Naive thymus-derived CD4-positive, alpha-beta T cell (primary cell): ENCODE data around the gene PDE8A. TPM values are rescaled to one million over a fixed set of nuclear protein-coding genes. Genes with fewer than 3 reads are reported as not detected.

ENCODE experiments used
- ATAC-seq: fragments of 150-1000 bp; cut with Tn5 transposase; 2 replicates; pipeline ENCODE4 v1.10.0; 2021; ENCODE audit warnings: mild to moderate bottlenecking, moderate library complexity
- CTCF ChIA-PET: fragments of 350-600 bp; sonication (Branson Sonifier 250); formaldehyde crosslinking; loops from one replicate; lab custom pipeline; 2021; ENCODE audit warnings: antibody characterized with exemption; lab: Charles Lee
- POLR2A ChIA-PET: fragments of 350-600 bp; sonication (Branson Sonifier 250); formaldehyde crosslinking; loops from one replicate; lab custom pipeline; 2021; ENCODE audit warnings: antibody characterized with exemption, inconsistent platforms; lab: Charles Lee
- DNase-seq, 9 donors: peaks; one replicate each; pipeline versions ENCODE4 v3.0.0 to v3.0.0-alpha.2; 2020 to 2022; ENCODE audit warnings: mixed read lengths in 1 of 9
- H3K27ac ChIP-seq: one replicate; pipeline ENCODE4 v1.7.0; 2013; ENCODE audit warnings: mild to moderate bottlenecking, low read depth, low read length, moderate library complexity
- H3K27me3 ChIP-seq, 2 donors: one replicate each; pipeline ENCODE4 v1.7.0; 2013; ENCODE audit warnings: low read length in 2 of 2, mild to moderate bottlenecking in 2 of 2, moderate library complexity in 2 of 2; ENCODE audit not compliant: control insufficient read depth in 2 of 2, insufficient read depth in 2 of 2
- H3K36me3 ChIP-seq, 3 experiments: 1 replicate in 2 of 3; 2 replicates in 1 of 3; pipeline ENCODE4 v1.7.0; 2013; ENCODE audit warnings: low read length in 3 of 3, mild to moderate bottlenecking in 3 of 3, moderate library complexity in 1 of 3; ENCODE audit not compliant: insufficient read depth in 3 of 3, control insufficient read depth in 2 of 3
- H3K4me1 ChIP-seq, 2 donors: one replicate each; pipeline ENCODE4 v1.7.0; 2013; ENCODE audit warnings: low read length in 2 of 2, mild to moderate bottlenecking in 2 of 2, moderate library complexity in 1 of 2; ENCODE audit not compliant: control insufficient read depth in 2 of 2, insufficient read depth in 2 of 2
- H3K4me3 ChIP-seq: 2 replicates; pipeline ENCODE4 v1.7.0; 2013; ENCODE audit warnings: mild to moderate bottlenecking, low read length
- H3K9me3 ChIP-seq, 3 experiments: 1 replicate in 2 of 3; 2 replicates in 1 of 3; pipeline ENCODE4 v1.7.0; 2013; ENCODE audit warnings: low read length in 3 of 3; ENCODE audit not compliant: control insufficient read depth in 2 of 3
- H3K27ac Mint-ChIP-seq, 9 donors: one replicate each; pipeline ENCODE4 v1.8.0; 2020 to 2022; ENCODE audit warnings: mixed read lengths in 9 of 9, mild to moderate bottlenecking in 8 of 9, moderate library complexity in 5 of 9, inconsistent platforms in 2 of 9
- H3K27me3 Mint-ChIP-seq, 5 donors: one replicate each; pipeline ENCODE4 v1.8.0; 2021 to 2022; ENCODE audit warnings: mixed read lengths in 5 of 5, mild to moderate bottlenecking in 1 of 5
- H3K36me3 Mint-ChIP-seq, 5 donors: one replicate each; pipeline ENCODE4 v1.8.0; 2020 to 2022; ENCODE audit warnings: mixed read lengths in 5 of 5, mild to moderate bottlenecking in 3 of 5, inconsistent platforms in 1 of 5
- H3K4me1 Mint-ChIP-seq, 7 donors: one replicate each; pipeline ENCODE4 v1.8.0; 2020 to 2022; ENCODE audit warnings: mixed read lengths in 7 of 7, mild to moderate bottlenecking in 3 of 7, inconsistent platforms in 1 of 7
- H3K4me3 Mint-ChIP-seq, 10 donors: one replicate each; pipeline ENCODE4 v1.8.0; 2020 to 2022; ENCODE audit warnings: mild to moderate bottlenecking in 10 of 10, mixed read lengths in 10 of 10, moderate library complexity in 6 of 10, inconsistent platforms in 2 of 10
- H3K9me3 Mint-ChIP-seq, 11 donors: one replicate each; pipeline ENCODE4 v1.8.0; 2020 to 2022; ENCODE audit warnings: mixed read lengths in 11 of 11, mild to moderate bottlenecking in 4 of 11, inconsistent platforms in 1 of 11, moderate library complexity in 1 of 11
- intact Hi-C, 2 donors: fragments of 100-400 bp; cut with micrococcal nuclease; formaldehyde crosslinking; loops; one replicate each; pipeline ENCODE4 v1.15.1; 2023
- polyA plus RNA-seq, 2 donors: library from polyadenylated mRNA; unstranded; fragments of 300-500 nt; fragmentation: Illumina TruSeq; gene quantifications; one replicate each; pipeline ENCODE4 v1.2.3, GENCODE V29; 2021
- total RNA-seq, 6 experiments: library from RNA in 5 of 6; stranded (reverse) in 5 of 6; gene quantifications; 1 replicate in 5 of 6; 2 replicates in 1 of 6; pipeline ENCODE4 v1.2.3 and lab custom pipeline; 2021 to 2026

Gene PDE8A
- total and polyA plus RNA-seq, 7 experiments from 2014 or later: 1.7 to 43.3 (median 31.9) TPM

GRCh38 chr15:84960391-84961113 lies 21.1 kb upstream of the PDE8A start:
- no peaks in the 10 kb centered on the region for H3K36me3 Mint-ChIP-seq
- peaks cover 5 to 37% (median 13%) of the 10 kb centered on the region in 5 donors for H3K27me3 Mint-ChIP-seq

GRCh38 chr15:84961114-84961452 lies 20.6 kb upstream of the PDE8A start:
- POLR2A ChIA-PET: no interaction called here

More at GRCh38 chr15:84960391-84961113, 21.1 kb upstream of the PDE8A start:
- H3K27me3 ChIP-seq: peaks cover 0 to 4% of the 10 kb centered on the region in 2 donors
- ChIA-PET POLR2A (interaction anchor here (0.6 kb wide), 1 partner anchor 409 kb away, joined by 3 read pairs; no protein-coding TSS in a partner anchor), CTCF (interaction anchor here (0.6 kb wide), 1 partner anchor 393 kb away, joined by 3 read pairs; no protein-coding TSS in a partner anchor)
- Mint-ChIP-seq H3K27ac (no peak overlapping the region), H3K9me3 (peaks cover 0 to 6% (median 0%) of the 10 kb centered on the region in 11 donors), H3K4me1 (peaks cover 4 to 17% (median 7%) of the 10 kb centered on the region in 7 donors), H3K4me3 (no peak overlapping the region)
- no peaks in the 10 kb centered on the region for H3K9me3 ChIP-seq
- no peaks in the 10 kb centered on the region for H3K36me3 ChIP-seq
- DNase-seq (no peak), ATAC-seq (no peak)
- H3K27ac ChIP-seq: no peak overlapping the region
- H3K4me1 ChIP-seq: no peaks in the 10 kb centered on the region
- intact Hi-C loops: no loop called here
- H3K4me3 ChIP-seq: no peak overlapping the region

GRCh38 chr15:84961707-84962106 lies 19.9 kb upstream of the PDE8A start:
- H3K27me3 Mint-ChIP-seq: peaks cover 0 to 27% (median 8%) of the 10 kb centered on the region in 5 donors
- H3K27me3 ChIP-seq: peaks cover 0 to 4% of the 10 kb centered on the region in 2 donors
- no peak for ATAC-seq
- DNase-seq: no peak
- no peak overlapping the region for H3K27ac ChIP-seq
- ChIA-PET POLR2A (no interaction called here), CTCF (interaction anchor here (0.8 kb wide), 1 partner anchor 82 kb away, joined by 4 read pairs; no protein-coding TSS in a partner anchor)
- H3K9me3 ChIP-seq: no peaks in the 10 kb centered on the region
- H3K4me1 Mint-ChIP-seq: peaks cover 0 to 12% (median 4%) of the 10 kb centered on the region in 7 donors
- H3K36me3 ChIP-seq: no peaks in the 10 kb centered on the region
- intact Hi-C loops: no loop called here
- H3K9me3 Mint-ChIP-seq: peaks cover 0 to 9% (median 3%) of the 10 kb centered on the region in 11 donors
- no peaks in the 10 kb centered on the region for H3K4me1 ChIP-seq
- no peak overlapping the region for H3K4me3 ChIP-seq
- no peaks in the 10 kb centered on the region for H3K36me3 Mint-ChIP-seq
- no peak overlapping the region for H3K27ac Mint-ChIP-seq
- no peak overlapping the region for H3K4me3 Mint-ChIP-seq

More at GRCh38 chr15:84961114-84961452, 20.6 kb upstream of the PDE8A start:
- H3K4me3 ChIP-seq: no peak overlapping the region
- no peak for DNase-seq
- no peak for ATAC-seq
- no peak overlapping the region for H3K4me3 Mint-ChIP-seq
- CTCF ChIA-PET: interaction anchor here (0.6 kb wide), 1 partner anchor 393 kb away, joined by 3 read pairs; no protein-coding TSS in a partner anchor
- peaks cover 0 to 4% of the 10 kb centered on the region in 2 donors for H3K27me3 ChIP-seq
- H3K27ac Mint-ChIP-seq: no peak overlapping the region
- H3K27me3 Mint-ChIP-seq: peaks cover under 1 to 33% (median 12%) of the 10 kb centered on the region in 5 donors
- no peak overlapping the region for H3K27ac ChIP-seq
- H3K36me3 ChIP-seq: no peaks in the 10 kb centered on the region
- H3K9me3 ChIP-seq: no peaks in the 10 kb centered on the region
- peaks cover 0 to 6% (median 0%) of the 10 kb centered on the region in 11 donors for H3K9me3 Mint-ChIP-seq
- intact Hi-C loops: no loop called here
- no peaks in the 10 kb centered on the region for H3K36me3 Mint-ChIP-seq
- H3K4me1 ChIP-seq: no peaks in the 10 kb centered on the region
- peaks cover under 1 to 12% (median 4%) of the 10 kb centered on the region in 7 donors for H3K4me1 Mint-ChIP-seq

GRCh38 chr15:84962955-84963354 lies 18.7 kb upstream of the PDE8A start:
- H3K9me3 Mint-ChIP-seq: peaks cover 0 to 12% (median 3%) of the 10 kb centered on the region in 11 donors
- ATAC-seq: no peak

GRCh38 chr15:84967380-84967779 lies 14.3 kb upstream of the PDE8A start:
- ChIA-PET CTCF (no interaction called here), POLR2A (no interaction called here)
- peaks cover 0 to 4% (median 0%) of the 10 kb centered on the region in 7 donors for H3K4me1 Mint-ChIP-seq
- H3K9me3 Mint-ChIP-seq: peaks cover 0 to 12% (median 3%) of the 10 kb centered on the region in 11 donors
- DNase-seq (no peak), ATAC-seq (no peak)
- no peaks in the 10 kb centered on the region for H3K36me3 Mint-ChIP-seq
- Histone ChIP-seq H3K9me3 (no peaks in the 10 kb centered on the region), H3K4me1 (no peaks in the 10 kb centered on the region), H3K36me3 (no peaks in the 10 kb centered on the region), H3K27me3 (peaks cover 0 to 4% of the 10 kb centered on the region in 2 donors), H3K4me3 (no peak overlapping the region), H3K27ac (no peak overlapping the region)
- H3K27me3 Mint-ChIP-seq: peaks cover 0 to 28% (median 6%) of the 10 kb centered on the region in 5 donors
- intact Hi-C loops: no loop called here
- H3K27ac Mint-ChIP-seq: no peak overlapping the region
- H3K4me3 Mint-ChIP-seq: no peak overlapping the region

More at GRCh38 chr15:84962955-84963354, 18.7 kb upstream of the PDE8A start:
- H3K4me1 Mint-ChIP-seq: peaks cover 0 to 12% (median 6%) of the 10 kb centered on the region in 7 donors
- H3K27me3 Mint-ChIP-seq: peaks cover 0 to 17% (median 5%) of the 10 kb centered on the region in 5 donors
- Histone ChIP-seq H3K4me3 (no peak overlapping the region), H3K27ac (no peak overlapping the region), H3K27me3 (peaks cover 0 to 4% of the 10 kb centered on the region in 2 donors), H3K36me3 (no peaks in the 10 kb centered on the region), H3K9me3 (no peaks in the 10 kb centered on the region), H3K4me1 (no peaks in the 10 kb centered on the region)
- CTCF ChIA-PET: no interaction called here
- POLR2A ChIA-PET: no interaction called here
- H3K4me3 Mint-ChIP-seq: no peak overlapping the region
- DNase-seq: no peak
- no peak overlapping the region for H3K27ac Mint-ChIP-seq
- H3K36me3 Mint-ChIP-seq: no peaks in the 10 kb centered on the region
- intact Hi-C loops: no loop called here

- DNase-seq (no peak), ATAC-seq (no peak)
- Histone ChIP-seq H3K27ac (no peak overlapping the region), H3K9me3 (no peaks in the 10 kb centered on the region), H3K4me3 (no peak overlapping the region), H3K36me3 (no peaks in the 10 kb centered on the region), H3K27me3 (peaks cover 0 to 4% of the 10 kb centered on the region in 2 donors), H3K4me1 (no peaks in the 10 kb centered on the region)
- intact Hi-C loops: no loop called here
- H3K9me3 Mint-ChIP-seq: peaks cover 0 to 12% (median 3%) of the 10 kb centered on the region in 11 donors
- POLR2A ChIA-PET: no interaction called here
- no peak overlapping the region for H3K4me3 Mint-ChIP-seq
- H3K4me1 Mint-ChIP-seq: peaks cover 0 to 4% (median 0%) of the 10 kb centered on the region in 7 donors
- peaks cover 0 to 31% (median 6%) of the 10 kb centered on the region in 5 donors for H3K27me3 Mint-ChIP-seq
- H3K27ac Mint-ChIP-seq: no peak overlapping the region
- CTCF ChIA-PET: no interaction called here
- H3K36me3 Mint-ChIP-seq: no peaks in the 10 kb centered on the region
Observed at GRCh38 chr15:84968301-84968700, 13.4 kb upstream of the PDE8A start.
